Fibroblast of skin of left quadriceps (primary cell): ENCODE results near the gene PEPD.

Experiments used
- DNase-seq, 2 experiments: peaks; one replicate each; pipeline ENCODE4 v3.0.0-alpha.2; 2013; ENCODE audit warnings: low read depth in 2 of 2

The PEPD gene

GRCh38 chr19:33358408-33358807, 163.2 kb downstream of the PEPD start:
- DNase-seq: no peak

- no peak for DNase-seq
These were observed 164.0 kb downstream of the PEPD start for GRCh38 chr19:33357556-33357955.

GRCh38 chr19:33355535-33355934, 166.1 kb downstream of the PEPD start:
- DNase-seq: no peak

GRCh38 chr19:33350538-33351309, 170.9 kb downstream of the PEPD start:
- DNase-seq: no peak

GRCh38 chr19:33349319-33350289, 172.0 kb downstream of the PEPD start:
- no peak for DNase-seq

GRCh38 chr19:33348301-33349010, 173.1 kb downstream of the PEPD start:
- DNase-seq: no peak

- DNase-seq: no peak
These were observed 174.3 kb downstream of the PEPD start for GRCh38 chr19:33347300-33347699.

- no peak for DNase-seq
These were observed 174.9 kb downstream of the PEPD start for GRCh38 chr19:33346665-33347064.

- no peak for DNase-seq
These were observed 176.4 kb downstream of the PEPD start for GRCh38 chr19:33345163-33345562.

- DNase-seq: no peak
These were observed 177.0 kb downstream of the PEPD start for GRCh38 chr19:33344573-33344925.

GRCh38 chr19:33343859-33344572, 177.6 kb downstream of the PEPD start:
- no peak for DNase-seq

- DNase-seq: no peak
These were observed 178.3 kb downstream of the PEPD start for GRCh38 chr19:33343301-33343700.

GRCh38 chr19:33340991-33341390, 180.6 kb downstream of the PEPD start:
- DNase-seq: no peak

- no peak for DNase-seq
These were observed 182.3 kb downstream of the PEPD start for GRCh38 chr19:33339016-33339984.
